ENCODE data around the gene KDM5D. TPM values are rescaled to one million over a fixed set of nuclear protein-coding genes. Genes with fewer than 3 reads are reported as not detected.

Gene KDM5D
- total RNA-seq, result 11.8 and 15.6 TPM in 2 replicates

GRCh38 chrY:19744381-19745378, at the start of gene KDM5D:
Gene KDM5D, minus strand, starts transcription at chrY:19744726. Its CDS starts 192 bp downstream, at chrY:19744534.

All from tracheal epithelial cell (primary cell).